H1 (cell line): ENCODE results near the gene FAM53B. TPM values are rescaled to one million over a fixed set of nuclear protein-coding genes. Genes with fewer than 3 reads are reported as not detected.

Source experiments
- CTCF ChIA-PET: fragments of 300-600 bp; sonication (Branson Sonifier 250); formaldehyde crosslinking; loops from one replicate; lab custom pipeline; 2021; ENCODE audit not compliant: partially characterized antibody; lab: Charles Lee
- POLR2A ChIA-PET: fragments of 300-600 bp; sonication (Branson Sonifier 250); formaldehyde crosslinking; loops from one replicate; lab custom pipeline; 2021; ENCODE audit warnings: inconsistent platforms; ENCODE audit not compliant: partially characterized antibody; lab: Charles Lee
- DNase-seq, 2 experiments: peaks; one replicate each; pipeline versions ENCODE4 v3.0.0 to v3.0.0-alpha.2; 2010 to 2022; ENCODE audit warnings: low spot score in 2 of 2, low read depth in 1 of 2, mixed read lengths in 1 of 2
- FAIRE-seq: peaks from 2 replicates; lab custom pipeline; 2011; peaks lifted over from hg19 to GRCh38; lab: Jason Lieb, UNC
- H2AFZ ChIP-seq: 2 replicates; pipeline ENCODE4 v1.8.1; 2012; ENCODE audit warnings: low read length, inconsistent platforms
- H2AK5ac ChIP-seq: 2 replicates; pipeline ENCODE4 v1.6.1; 2013; ENCODE audit warnings: low read depth, low read length
- H2BK120ac ChIP-seq: replicated peaks from 2 replicates; pipeline ENCODE3; 2013; ENCODE audit warnings: low read depth, low read length, inconsistent platforms
- H2BK12ac ChIP-seq: 2 replicates; pipeline ENCODE4 v1.6.1; 2013; ENCODE audit warnings: low read depth, low read length
- H2BK15ac ChIP-seq: 2 replicates; pipeline ENCODE4 v1.6.1; 2013; ENCODE audit warnings: low read length
- H2BK20ac ChIP-seq: 2 replicates; pipeline ENCODE4 v1.6.1; 2013; ENCODE audit warnings: low read length
- H2BK5ac ChIP-seq: 2 replicates; pipeline ENCODE4 v1.6.1; 2013; ENCODE audit warnings: low read depth, low read length
- H3K14ac ChIP-seq: 2 replicates; pipeline ENCODE4 v1.6.1; 2013; ENCODE audit warnings: inconsistent platforms; ENCODE audit not compliant: insufficient read length
- H3K18ac ChIP-seq: 2 replicates; pipeline ENCODE4 v1.6.1; 2013; ENCODE audit warnings: low read length; ENCODE audit errors: extremely low read depth
- H3K23ac ChIP-seq: 2 replicates; pipeline ENCODE4 v1.6.1; 2013; ENCODE audit warnings: inconsistent platforms; ENCODE audit not compliant: insufficient read length
- H3K23me2 ChIP-seq: 2 replicates; pipeline ENCODE4 v1.6.1; 2013; ENCODE audit warnings: low read depth, low read length
- H3K27ac ChIP-seq: 2 replicates; pipeline ENCODE4 v1.6.1; 2011; ENCODE audit warnings: low read depth, low read length, inconsistent platforms
- H3K27me3 ChIP-seq, 4 experiments: replicated peaks in 1 of 4; 1 replicate in 1 of 4; 2 replicates in 3 of 4; pipeline versions ENCODE4 v1.6.1 to v1.8.1; 2011 to 2013; ENCODE audit warnings: low read length in 3 of 4, mild to moderate bottlenecking in 3 of 4, inconsistent platforms in 2 of 4, mixed read lengths in 2 of 4, moderate library complexity in 1 of 4; ENCODE audit not compliant: control insufficient read depth in 3 of 4, insufficient read depth in 3 of 4; ENCODE audit errors: extremely low read depth in 1 of 4
- H3K36me3 ChIP-seq, 4 experiments: 2 replicates each; pipeline versions ENCODE4 v1.6.1 to v1.8.1; 2011 to 2013; ENCODE audit warnings: mild to moderate bottlenecking in 4 of 4, low read length in 3 of 4, moderate library complexity in 2 of 4, control low read depth in 1 of 4, inconsistent platforms in 1 of 4; ENCODE audit not compliant: insufficient read depth in 4 of 4, control insufficient read depth in 2 of 4
- H3K4ac ChIP-seq: replicated peaks from 2 replicates; pipeline ENCODE3; 2013; ENCODE audit warnings: low read length, low read depth, mixed read lengths, inconsistent platforms; ENCODE audit not compliant: insufficient read length
- H3K4me1 ChIP-seq, 4 experiments: replicated peaks in 1 of 4; 1 replicate in 1 of 4; 2 replicates in 3 of 4; pipeline versions ENCODE4 v1.6.1 to v1.8.1; 2011 to 2013; ENCODE audit warnings: low read length in 3 of 4, inconsistent platforms in 2 of 4, mixed read lengths in 1 of 4; ENCODE audit not compliant: insufficient read depth in 4 of 4, control insufficient read depth in 3 of 4
- H3K4me2 ChIP-seq, 2 experiments: 2 replicates each; pipeline versions ENCODE4 v1.6.1 to v1.8.1; 2011 to 2013; ENCODE audit warnings: low read depth in 2 of 2, low read length in 2 of 2, control low read depth in 1 of 2, inconsistent platforms in 1 of 2, mild to moderate bottlenecking in 1 of 2; ENCODE audit not compliant: insufficient read depth in 1 of 2
- H3K4me3 ChIP-seq, 4 experiments: fragments of 200-600, 300-600 bp in 1 of 4; sonication (generic), shearing (Covaris generic), sonication (Bioruptor Twin) in 1 of 4; 2 replicates each; pipeline versions ENCODE4 v1.5.1 to v1.8.1; 2011 to 2016; ENCODE audit warnings: low read length in 4 of 4, low read depth in 3 of 4, control low read depth in 2 of 4, inconsistent platforms in 2 of 4, mild to moderate bottlenecking in 2 of 4, mixed read lengths in 1 of 4, moderate library complexity in 1 of 4; ENCODE audit not compliant: insufficient read depth in 2 of 4; ENCODE audit errors: extremely low read depth in 1 of 4
- H3K56ac ChIP-seq: replicated peaks from 2 replicates; pipeline ENCODE3; 2013; ENCODE audit warnings: low read depth, mild to moderate bottlenecking, mixed read lengths, low read length, inconsistent platforms; ENCODE audit not compliant: insufficient read length
- H3K79me1 ChIP-seq: 2 replicates; pipeline ENCODE4 v1.6.1; 2013; ENCODE audit warnings: low read depth, low read length, control low read depth
- H3K79me2 ChIP-seq, 2 experiments: 2 replicates each; pipeline versions ENCODE4 v1.6.1 to v1.8.1; 2012 to 2013; ENCODE audit warnings: low read length in 2 of 2, mild to moderate bottlenecking in 2 of 2, inconsistent platforms in 1 of 2; ENCODE audit not compliant: insufficient read depth in 2 of 2, control insufficient read depth in 1 of 2
- H3K9ac ChIP-seq, 4 experiments: replicated peaks in 1 of 4; 1 replicate in 1 of 4; 2 replicates in 3 of 4; pipeline versions ENCODE4 v1.6.1 to v1.8.1; 2011 to 2013; ENCODE audit warnings: low read depth in 3 of 4, low read length in 3 of 4, control low read depth in 2 of 4, mild to moderate bottlenecking in 2 of 4, moderate library complexity in 2 of 4, inconsistent platforms in 1 of 4; ENCODE audit errors: extremely low read depth in 1 of 4
- H3K9me3 ChIP-seq, 2 experiments: 2 replicates each; pipeline versions ENCODE4 v1.6.1 to v1.8.1; 2012 to 2013; ENCODE audit warnings: mild to moderate bottlenecking in 2 of 2, moderate library complexity in 2 of 2, control low read depth in 1 of 2, inconsistent platforms in 1 of 2, low read depth in 1 of 2, low read length in 1 of 2, mixed read lengths in 1 of 2; ENCODE audit not compliant: insufficient read depth in 2 of 2
- H4K20me1 ChIP-seq, 2 experiments: replicated peaks in 1 of 2; 2 replicates each; pipeline versions ENCODE3 to v1.8.1; 2011 to 2013; ENCODE audit warnings: inconsistent platforms in 2 of 2, low read length in 2 of 2, mild to moderate bottlenecking in 1 of 2; ENCODE audit not compliant: insufficient read depth in 2 of 2, control insufficient read depth in 1 of 2
- H4K5ac ChIP-seq: 2 replicates; pipeline ENCODE4 v1.6.1; 2013; ENCODE audit warnings: low read length, low read depth, mixed read lengths, inconsistent platforms; ENCODE audit not compliant: insufficient read length
- H4K8ac ChIP-seq: 2 replicates; pipeline ENCODE4 v1.8.0; 2013; ENCODE audit warnings: mild to moderate bottlenecking, moderate library complexity, low read length, inconsistent platforms; ENCODE audit not compliant: insufficient read depth; ENCODE audit errors: extremely low read depth
- H4K91ac ChIP-seq: replicated peaks from 2 replicates; pipeline ENCODE3; 2013; ENCODE audit warnings: low read length, mixed read lengths, inconsistent platforms; ENCODE audit not compliant: insufficient read length
- POU5F1 ChIP-seq: IDR thresholded peaks from 2 replicates; pipeline ENCODE4 v1.6.1; 2011; ENCODE audit warnings: low read depth, mild to moderate bottlenecking, low read length, moderate library complexity
- WGBS, 2 experiments: shearing (Covaris generic) in 1 of 2; methylation state at CpG; one replicate each; pipeline versions ENCODE4 v1.1.6 to v1.1.7; 2013 to 2015; ENCODE audit warnings: low lambda C conversion rate in 2 of 2, mixed read lengths in 2 of 2, inconsistent platforms in 1 of 2, low coverage in 1 of 2, missing lambda C conversion rate in 1 of 2; ENCODE audit not compliant: insufficient replicate concordance in 2 of 2, insufficient coverage in 1 of 2, insufficient read length in 1 of 2; ENCODE audit errors: extremely low coverage in 1 of 2, missing lambda C conversion rate in 1 of 2; 5-methylcytosine and 5-hydroxymethylcytosine counted together
- polyA plus RNA-seq, 7 experiments: library from polyadenylated mRNA; depleted of rRNA in 3 of 7; stranded (reverse) in 5 of 7; unstranded in 2 of 7; fragments of >200 nt in 5 of 7; fragments of 200-250 nt in 2 of 7; gene quantifications; 1 replicate in 5 of 7; 2 replicates in 1 of 7; 4 replicates in 1 of 7; pipeline versions ENCODE4 v1.2.1 to v1.2.3, GENCODE V29; 2011 to 2013; ENCODE audit warnings: missing spikeins in 2 of 7, mixed read lengths in 2 of 7
- total RNA-seq: library from RNA; stranded (reverse); fragmentation: NEBNext Ultra II Directional; extraction: Animal tissue kit (Norgen Biotek cat#: 25700); gene quantifications from 2 replicates; pipeline ENCODE4 v1.2.1, GENCODE V29; 2021

FAM53B gene
- total and polyA plus RNA-seq, 2 of the 8 experiments (the other 6 are each of a cell fraction or from before 2014, with no cell fraction given): 5.3 to 14.4 TPM

DNA sequence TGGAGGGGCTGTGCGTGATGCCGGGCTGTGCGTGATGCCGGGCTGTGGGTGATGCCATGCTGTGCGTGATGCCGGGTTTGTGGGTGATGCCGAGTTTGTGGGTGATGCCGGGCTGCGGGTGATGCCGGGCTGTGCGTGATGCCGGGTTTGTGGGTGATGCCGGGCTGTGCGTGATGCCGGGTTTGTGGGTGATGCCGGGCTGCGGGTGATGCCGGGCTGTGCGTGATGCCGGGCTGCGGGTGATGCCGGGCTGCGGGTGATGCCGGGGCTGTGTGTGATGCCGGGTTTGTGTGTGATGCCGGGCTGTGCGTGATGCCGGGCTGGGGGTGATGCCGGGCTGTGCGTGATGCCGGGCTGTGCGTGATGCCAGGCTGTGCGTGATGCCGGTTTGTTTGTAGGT, 128.9 kb downstream of the FAM53B start:
- Histone ChIP-seq H3K27me3 (no peaks in the 10 kb centered on the region), H2BK15ac (no peak overlapping the region), H3K18ac (no peak overlapping the region), H3K9ac (no peak overlapping the region), H2BK120ac (no peak overlapping the region), H3K4me3 (no peak overlapping the region), H3K27ac (no peak overlapping the region), H4K20me1 (peaks cover 0 to 12% of the 10 kb centered on the region in 2 experiments), H3K14ac (no peak overlapping the region), H3K56ac (no peak overlapping the region), H2BK20ac (no peak overlapping the region), H4K91ac (no peak overlapping the region), H2AK5ac (no peak overlapping the region), H2BK5ac (no peak overlapping the region), H2BK12ac (no peak overlapping the region), H4K8ac (no peak overlapping the region), H3K23me2 (no peaks in the 10 kb centered on the region; the same call in 1 of the 2 replicates), H3K36me3 (no peaks in the 10 kb centered on the region; a peak in 1 of 8 replicates), H3K4me1 (peaks cover 0 to 8% (median 2%) of the 10 kb centered on the region in 4 experiments; a peak in 4 of 7 replicates), H2AFZ (no peak overlapping the region), H4K5ac (no peak overlapping the region), H3K9me3 (no peaks in the 10 kb centered on the region), H3K4me2 (no peak overlapping the region), H3K4ac (no peak overlapping the region), H3K79me2 (no peaks in the 10 kb centered on the region), H3K79me1 (no peaks in the 10 kb centered on the region), H3K23ac (no peak overlapping the region)
- DNase-seq (no peak), FAIRE-seq (no peak)
- ChIA-PET CTCF (interaction anchor here (0.7 to 1.4 kb wide), 6 partner anchors 9 to 131 kb away, joined by 3 to 6 read pairs (median 4); no protein-coding TSS in a partner anchor), POLR2A (no interaction called here)
- WGBS, 2 experiments: 94% methylated on average over 32 of the region's 34 CpGs; no CpG with 5 or more reads in 1 of the 2 experiments
- TF ChIP-seq POU5F1: no peak
